HG02973 (cell line): ENCODE data around the gene GNA15.
"Not testable (repeated sequence)": the region's sequence is repeated elsewhere in the genome, so short reads cannot be mapped to it uniquely, and the experiment has no call there.

Experiments
- ATAC-seq: cut with Tn5 transposase; IDR thresholded peaks from one replicate; pipeline ENCODE4 v1.9.1; 2021; ENCODE audit warnings: moderate library complexity; ENCODE audit not compliant: unreplicated experiment

GNA15 gene

GRCh38 chr19:3167533-3168272 lies 31.9 kb downstream of the GNA15 start:
- no peak for ATAC-seq

GRCh38 chr19:3171894-3172672 lies 36.2 kb downstream of the GNA15 start:
- ATAC-seq: no peak

- not testable (repeated sequence) for ATAC-seq
Measured at GRCh38 chr19:3172673-3173000, 36.8 kb downstream of the GNA15 start.

- ATAC-seq: no peak
Measured at GRCh38 chr19:3175781-3176714, 40.2 kb downstream of the GNA15 start.

GRCh38 chr19:3176715-3177501 lies 41.1 kb downstream of the GNA15 start:
- ATAC-seq: no peak

GRCh38 chr19:3178377-3178972 lies 42.6 kb downstream of the GNA15 start, which contains the start of gene S1PR4:
Gene S1PR4 (plus strand): TSS chr19:3178769. CDS start chr19:3178793, 24 bp downstream.
- peak; percentile 35 for ATAC-seq

- ATAC-seq: no peak
Measured at GRCh38 chr19:3178973-3179738, 43.3 kb downstream of the GNA15 start.

GRCh38 chr19:3179739-3180293 lies 44.0 kb downstream of the GNA15 start:
- ATAC-seq: no peak

- no peak for ATAC-seq
Measured at GRCh38 chr19:3183721-3184641, 48.1 kb downstream of the GNA15 start.

GRCh38 chr19:3184847-3185460 lies 49.1 kb downstream of the GNA15 start:
- ATAC-seq: no peak

- peak; percentile 61 for ATAC-seq
Measured at GRCh38 chr19:3185461-3186159, 49.8 kb downstream of the GNA15 start, which contains the start of gene NCLN. Gene NCLN (plus strand): TSS chr19:3185930. CDS start chr19:3186031, 101 bp downstream.

- ATAC-seq: no peak
Measured at GRCh38 chr19:3186160-3186688, 50.4 kb downstream of the GNA15 start.

GRCh38 chr19:3186891-3187661 lies 51.2 kb downstream of the GNA15 start:
- ATAC-seq: no peak

- no peak for ATAC-seq
Measured at GRCh38 chr19:3187662-3188511, 52.1 kb downstream of the GNA15 start.
